NCI-H187 (cell line): ENCODE results near the gene SLX4IP.

Source experiments
- DNase-seq, 2 experiments: peaks; one replicate each; lab custom pipeline; 2025; lab: John Stamatoyannopoulos, UW

The SLX4IP gene

GRCh38 chr20:10497283-10497682 is 62.2 kb downstream of the SLX4IP start:
- DNase-seq: no peak

- DNase-seq: no peak
Measured at GRCh38 chr20:10497791-10498190, 62.7 kb downstream of the SLX4IP start.

GRCh38 chr20:10498200-10498599 is 63.1 kb downstream of the SLX4IP start:
- no peak for DNase-seq

- DNase-seq: no peak
Measured at GRCh38 chr20:10501402-10501801, 66.3 kb downstream of the SLX4IP start.

GRCh38 chr20:10502098-10502526 is 67.0 kb downstream of the SLX4IP start:
- DNase-seq: no peak

- no peak for DNase-seq
Measured at GRCh38 chr20:10504608-10504993, 69.5 kb downstream of the SLX4IP start.

GRCh38 chr20:10504994-10505730 is 70.1 kb downstream of the SLX4IP start:
- no peak for DNase-seq

- DNase-seq: no peak
Measured at GRCh38 chr20:10505827-10506226, 70.7 kb downstream of the SLX4IP start.

- DNase-seq: no peak
Measured at GRCh38 chr20:10507052-10507451, 71.9 kb downstream of the SLX4IP start.

- DNase-seq: no peak
Measured at GRCh38 chr20:10508060-10508459, 73.0 kb downstream of the SLX4IP start.

GRCh38 chr20:10508468-10509251 is 73.6 kb downstream of the SLX4IP start:
- DNase-seq: no peak

- DNase-seq: no peak
Measured at GRCh38 chr20:10509376-10509775, 74.3 kb downstream of the SLX4IP start.

- no peak for DNase-seq
Measured at GRCh38 chr20:10510216-10510615, 75.1 kb downstream of the SLX4IP start.

- DNase-seq: no peak
Measured at GRCh38 chr20:10511170-10511508, 76.0 kb downstream of the SLX4IP start.

- DNase-seq: no peak
Measured at GRCh38 chr20:10511509-10512251, 76.6 kb downstream of the SLX4IP start.

- no peak for DNase-seq
Measured at GRCh38 chr20:10513061-10513460, 78.0 kb downstream of the SLX4IP start.

GRCh38 chr20:10513931-10514575 is 78.9 kb downstream of the SLX4IP start:
- no peak for DNase-seq

GRCh38 chr20:10516529-10516928 is 81.4 kb downstream of the SLX4IP start:
- no peak for DNase-seq

- no peak for DNase-seq
Measured at GRCh38 chr20:10519361-10520046, 84.4 kb downstream of the SLX4IP start.

- no peak for DNase-seq
Measured at GRCh38 chr20:10520528-10520927, 85.4 kb downstream of the SLX4IP start.

GRCh38 chr20:10521068-10521831 is 86.1 kb downstream of the SLX4IP start:
- DNase-seq: no peak
